ENCODE data around the gene ZBTB40. TPM values are rescaled to one million over a fixed set of nuclear protein-coding genes. Genes with fewer than 3 reads are reported as not detected.

Gene ZBTB40
- total RNA-seq, 1 donor = 18.3 TPM

GRCh38 chr1:22428672-22429071, 23.0 kb upstream of the ZBTB40 start:
- DNase-seq (ENCODE audit: low read depth in 2 of 3, low spot score in 2 of 3) = peak in 2 of 3 donors; percentile 36 to 75

GRCh38 chr1:22431965-22432364, 19.7 kb upstream of the ZBTB40 start:
- no peak for DNase-seq (ENCODE audit: low read depth in 2 of 3, low spot score in 2 of 3)

GRCh38 chr1:22434717-22435116, 16.9 kb upstream of the ZBTB40 start:
- DNase-seq (ENCODE audit: low read depth in 2 of 3, low spot score in 2 of 3) = no peak

GRCh38 chr1:22436948-22437347, 14.7 kb upstream of the ZBTB40 start:
- no peak for DNase-seq (ENCODE audit: low read depth in 2 of 3, low spot score in 2 of 3)

GRCh38 chr1:22437573-22437972, 14.1 kb upstream of the ZBTB40 start:
- no peak for DNase-seq (ENCODE audit: low read depth in 2 of 3, low spot score in 2 of 3)

GRCh38 chr1:22440582-22440981, 11.1 kb upstream of the ZBTB40 start:
- peak in 1 of 3 donors; percentile 5 for DNase-seq (ENCODE audit: low read depth in 2 of 3, low spot score in 2 of 3)

GRCh38 chr1:22442212-22442894, 9.3 kb upstream of the ZBTB40 start:
- no peak for DNase-seq (ENCODE audit: low read depth in 2 of 3, low spot score in 2 of 3)

- DNase-seq (ENCODE audit: low read depth in 2 of 3, low spot score in 2 of 3) = no peak
Observed at GRCh38 chr1:22443332-22443731, 8.3 kb upstream of the ZBTB40 start.

- no peak for DNase-seq (ENCODE audit: low read depth in 2 of 3, low spot score in 2 of 3)
Observed at GRCh38 chr1:22444856-22445255, 6.8 kb upstream of the ZBTB40 start.

- DNase-seq (ENCODE audit: low read depth in 2 of 3, low spot score in 2 of 3) = no peak
Observed at GRCh38 chr1:22447621-22448111, 4.0 kb upstream of the ZBTB40 start.

GRCh38 chr1:22449636-22450035, 2.0 kb upstream of the ZBTB40 start:
- DNase-seq (ENCODE audit: low read depth in 2 of 3, low spot score in 2 of 3) = no peak

GRCh38 chr1:22450351-22451021, 1.2 kb upstream of the ZBTB40 start:
- DNase-seq (ENCODE audit: low read depth in 2 of 3, low spot score in 2 of 3) = no peak

GRCh38 chr1:22452481-22452957, 868 bp downstream of the ZBTB40 start:
- no peak for DNase-seq (ENCODE audit: low read depth in 2 of 3, low spot score in 2 of 3)

- no peak for DNase-seq (ENCODE audit: low read depth in 2 of 3, low spot score in 2 of 3)
Observed at GRCh38 chr1:22453181-22453580, 1.5 kb downstream of the ZBTB40 start.

- DNase-seq (ENCODE audit: low read depth in 2 of 3, low spot score in 2 of 3) = no peak
Observed at GRCh38 chr1:22454476-22455056, 2.9 kb downstream of the ZBTB40 start.

GRCh38 chr1:22457345-22457744, 5.7 kb downstream of the ZBTB40 start:
- no peak for DNase-seq (ENCODE audit: low read depth in 2 of 3, low spot score in 2 of 3)

GRCh38 chr1:22457836-22458235, 6.2 kb downstream of the ZBTB40 start:
- DNase-seq (ENCODE audit: low read depth in 2 of 3, low spot score in 2 of 3) = no peak

- DNase-seq (ENCODE audit: low read depth in 2 of 3, low spot score in 2 of 3) = no peak
Observed at GRCh38 chr1:22461100-22461499, 9.4 kb downstream of the ZBTB40 start.

- no peak for DNase-seq (ENCODE audit: low read depth in 2 of 3, low spot score in 2 of 3)
Observed at GRCh38 chr1:22461678-22462527, 10.3 kb downstream of the ZBTB40 start.

GRCh38 chr1:22462928-22463327, 11.3 kb downstream of the ZBTB40 start:
- DNase-seq (ENCODE audit: low read depth in 2 of 3, low spot score in 2 of 3) = no peak

- no peak for DNase-seq (ENCODE audit: low read depth in 2 of 3, low spot score in 2 of 3)
Observed at GRCh38 chr1:22465015-22465565, 13.4 kb downstream of the ZBTB40 start.
